22Rv1 (cell line): Measurements from ENCODE around the gene CST1.

ENCODE experiments used
- H3K27ac ChIP-seq: fragments of 450-650 bp; 2 replicates; pipeline ENCODE4 v1.5.1; 2017
- CTCF ChIP-seq: fragments of 450-650 bp; IDR thresholded peaks from 2 replicates; pipeline ENCODE4 v1.5.1; 2017; ENCODE audit warnings: mild to moderate bottlenecking
- ZFX ChIP-seq: fragments of 450-650 bp; IDR thresholded peaks from 2 replicates; pipeline ENCODE4 v1.6.1; 2017; ENCODE audit warnings: antibody characterized with exemption, borderline replicate concordance

CST1 gene

GRCh38 chr20:23702021-23702420, 48.7 kb downstream of the CST1 start:
- no peak overlapping the region for H3K27ac ChIP-seq
- TF ChIP-seq ZFX = no peak
- no peak for TF ChIP-seq CTCF

GRCh38 chr20:23700931-23701330, 49.8 kb downstream of the CST1 start:
- no peak for TF ChIP-seq CTCF
- TF ChIP-seq ZFX = no peak
- no peak overlapping the region for H3K27ac ChIP-seq

- TF ChIP-seq ZFX = no peak
- TF ChIP-seq CTCF = no peak
- no peak overlapping the region for H3K27ac ChIP-seq
Observed at GRCh38 chr20:23697947-23698346, 52.8 kb downstream of the CST1 start.
